ENCODE measurements around the gene DNAH7. TPM values are rescaled to one million over a fixed set of nuclear protein-coding genes. Genes with fewer than 3 reads are reported as not detected.
"Not testable (repeated sequence)": the region's sequence is repeated elsewhere in the genome, so short reads cannot be mapped to it uniquely, and the experiment has no call there.

DNAH7 gene
- total RNA-seq, 1 donor from 2014 or later, result 0.80 TPM

DNA sequence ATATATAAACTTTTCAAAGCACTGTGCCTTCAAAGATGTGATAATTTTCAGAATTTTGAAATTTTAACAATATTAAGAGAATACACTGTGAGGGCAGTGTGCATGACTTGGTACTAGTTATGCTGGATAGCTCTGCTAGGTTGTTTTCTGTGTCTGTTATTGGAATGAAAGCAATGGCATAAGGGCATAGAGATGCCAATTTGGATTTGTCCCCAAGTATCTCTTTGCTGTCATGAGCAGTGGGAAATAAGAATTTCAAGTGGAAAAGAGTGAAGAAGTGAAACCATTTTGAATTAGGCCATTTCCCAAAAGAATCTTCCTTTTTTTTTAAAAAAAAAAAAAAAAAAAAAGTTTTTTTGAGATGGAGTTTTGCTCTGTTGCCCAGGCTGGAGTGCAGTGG, 334.8 kb downstream of the DNAH7 start:
- DNase-seq (ENCODE audit: low read depth), result no peak

DNA sequence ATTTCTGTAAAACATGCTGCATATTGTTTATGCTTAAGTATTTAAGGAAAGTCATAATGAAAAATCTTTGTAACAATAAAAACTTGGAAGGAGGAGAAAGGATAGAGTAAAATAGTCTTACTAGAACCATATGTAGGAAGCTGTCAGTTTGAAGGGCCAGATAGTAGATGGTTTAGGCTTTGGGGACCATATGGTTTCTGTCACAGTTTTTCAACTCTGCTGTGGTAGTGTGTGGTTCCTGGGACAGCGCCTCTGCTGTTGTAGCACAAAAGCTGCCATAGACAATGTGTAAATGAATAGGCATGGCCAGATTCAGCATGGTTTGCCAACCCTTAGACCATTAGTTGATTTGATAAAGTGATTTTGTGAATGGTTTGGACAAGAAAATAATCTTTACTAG, 336.1 kb downstream of the DNAH7 start:
- DNase-seq (ENCODE audit: low read depth), result no peak

DNA sequence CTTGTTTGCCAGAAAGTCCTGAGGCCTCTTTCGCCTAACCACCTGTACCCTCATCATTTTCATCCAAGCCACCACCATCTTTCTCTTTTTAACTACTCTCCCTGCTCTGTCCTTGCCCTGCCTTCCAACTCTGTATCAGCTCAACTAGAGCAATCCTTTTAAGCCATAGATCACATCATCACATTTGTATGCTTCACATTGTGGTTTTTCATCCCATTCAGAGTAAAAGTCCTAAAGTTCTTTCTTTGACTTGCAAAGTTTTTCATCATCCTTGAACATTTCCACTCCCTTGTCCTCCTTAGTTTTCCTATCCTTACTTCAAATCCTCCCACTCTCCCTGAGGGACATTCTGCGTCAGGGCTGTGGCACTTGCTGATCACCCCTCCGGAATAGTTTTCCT, 337.7 kb downstream of the DNAH7 start:
- no peak for DNase-seq (ENCODE audit: low read depth)

DNA sequence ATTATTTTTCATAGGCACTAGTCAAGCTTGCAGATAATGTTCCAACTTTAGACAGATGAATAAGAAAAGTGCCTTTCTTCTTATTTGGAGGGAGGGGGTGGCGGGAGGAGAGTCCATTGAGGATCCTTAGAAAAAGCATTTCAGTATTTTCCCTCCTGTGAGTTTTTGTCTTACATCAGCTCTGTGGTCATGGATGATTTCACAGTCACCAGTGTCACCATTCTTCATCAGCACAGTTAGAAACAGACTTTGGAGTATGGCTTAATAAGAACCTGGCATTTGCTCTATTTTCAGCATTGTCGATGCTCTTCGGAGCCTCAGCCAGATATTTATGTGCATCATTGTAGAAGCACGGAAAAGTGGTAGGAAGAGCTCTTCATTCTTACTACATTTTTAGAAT, 341.5 kb downstream of the DNAH7 start:
- DNase-seq (ENCODE audit: low read depth), result no peak

DNA sequence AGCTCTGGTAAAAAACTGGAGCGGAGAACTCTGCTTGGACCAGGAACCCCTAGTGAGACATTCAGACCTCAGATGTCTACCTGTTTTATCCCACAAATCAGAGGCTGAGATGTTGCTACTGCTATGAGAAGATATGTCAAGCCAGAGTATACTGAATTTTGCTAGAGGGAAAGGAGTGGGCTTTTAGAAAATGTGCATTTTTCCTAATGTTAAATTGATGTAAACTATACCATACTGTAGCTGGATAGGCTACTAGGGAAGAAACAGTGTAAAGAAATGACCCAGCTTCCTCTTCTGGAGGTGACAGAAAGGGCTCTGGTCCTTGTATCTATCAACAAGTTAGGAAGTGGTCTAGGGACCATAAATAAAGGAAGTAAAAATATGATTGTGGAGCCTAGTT, 346.6 kb downstream of the DNAH7 start:
- no peak for DNase-seq (ENCODE audit: low read depth)

DNA sequence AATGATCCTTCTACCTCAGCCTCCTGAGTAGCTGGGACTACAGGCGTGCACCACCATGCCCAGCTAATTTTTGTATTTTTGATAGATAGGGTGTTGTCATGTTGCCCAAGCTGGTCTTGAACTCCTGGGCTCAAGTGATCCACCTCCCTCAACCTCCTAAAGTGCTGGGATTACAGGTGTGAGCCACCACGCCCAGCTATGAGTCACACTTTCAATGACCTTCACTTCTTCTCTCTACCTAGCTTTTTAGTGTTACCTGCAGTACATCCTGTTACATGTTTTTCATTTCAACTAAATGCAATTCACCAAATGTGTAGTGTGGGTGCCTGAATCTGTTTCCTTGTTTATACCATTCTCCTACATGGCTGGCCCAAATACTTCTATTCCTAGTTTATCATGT, 347.6 kb downstream of the DNAH7 start:
- DNase-seq (ENCODE audit: low read depth), result no peak

DNA sequence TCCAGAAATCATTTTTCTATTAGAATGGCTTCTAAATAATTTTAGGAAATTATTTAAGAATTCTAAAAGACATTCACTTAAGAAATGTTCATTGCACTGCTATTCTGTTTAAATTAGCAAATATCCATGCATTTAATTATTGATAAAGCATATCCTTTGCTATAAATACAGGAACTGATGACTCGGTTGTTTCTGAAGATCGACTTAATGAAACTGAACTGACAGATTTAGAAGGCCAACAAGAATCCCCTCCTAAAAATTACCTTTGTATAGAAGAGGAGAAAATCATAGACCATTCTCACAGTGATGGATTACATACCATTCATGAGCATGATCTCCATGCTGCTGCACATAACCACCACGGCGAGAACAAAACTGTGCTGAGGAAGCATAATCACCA, 352.2 kb downstream of the DNAH7 start:
- DNase-seq (ENCODE audit: low read depth), result no peak

DNA sequence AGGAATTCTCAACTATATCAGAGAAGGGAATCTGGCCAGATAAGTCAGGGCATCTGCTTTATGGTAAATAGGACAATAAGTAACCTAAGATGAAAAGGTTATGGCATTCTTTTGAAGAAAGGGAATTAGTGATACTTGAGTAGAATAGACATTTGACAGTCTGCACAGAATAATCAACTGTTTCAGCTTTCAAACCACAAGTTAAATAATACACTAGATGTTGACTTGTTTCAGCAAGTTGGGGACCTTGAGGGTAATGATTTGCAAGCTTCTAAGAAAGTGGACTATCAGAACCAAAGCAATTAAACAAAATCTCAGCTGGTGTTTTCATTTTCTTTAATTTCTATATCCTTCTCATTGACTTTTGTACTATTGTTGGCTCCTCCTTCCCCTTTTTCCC, 357.2 kb downstream of the DNAH7 start:
- no peak for DNase-seq (ENCODE audit: low read depth)

DNA sequence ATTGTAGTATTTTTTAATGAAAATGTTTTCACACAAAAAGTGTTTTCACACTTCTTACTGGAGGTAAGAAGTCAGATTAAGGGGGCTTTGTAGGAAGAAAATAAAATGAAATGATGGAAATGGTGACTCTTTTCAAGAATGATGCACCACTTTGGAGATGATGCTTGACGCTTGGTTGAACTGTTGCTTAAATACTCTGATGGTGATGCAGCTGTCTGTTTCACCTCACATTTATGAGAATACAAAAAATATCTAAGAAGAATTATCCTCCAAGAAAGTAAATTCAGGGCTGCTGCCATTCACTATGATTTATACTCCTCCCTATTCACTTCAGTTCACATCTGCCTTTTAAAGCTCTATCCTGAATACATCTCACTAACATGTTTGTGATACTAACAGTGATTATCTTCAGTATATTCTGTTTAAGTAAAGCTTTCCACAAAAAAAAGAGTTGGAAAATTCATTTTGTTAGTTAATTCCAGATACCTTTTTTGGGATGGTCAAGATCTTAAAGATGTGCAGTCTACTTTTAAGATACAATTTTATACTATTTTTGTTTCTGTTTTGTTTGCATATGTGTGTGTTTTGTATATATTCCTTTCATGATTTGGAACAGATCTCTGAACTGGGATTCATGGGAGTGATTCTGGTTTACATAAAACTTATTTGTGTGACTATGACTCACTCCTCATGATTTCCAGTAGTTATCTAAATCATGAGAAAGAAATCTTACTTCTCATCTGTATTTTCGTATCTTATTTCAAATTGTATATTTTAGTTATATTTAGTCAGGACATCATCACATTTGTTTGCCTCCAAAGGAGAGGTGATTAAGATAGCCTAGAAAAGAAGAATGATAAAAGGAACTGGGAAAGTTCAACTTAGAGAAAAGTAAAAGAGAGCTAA, 358.5 kb downstream of the DNAH7 start:
- DNase-seq (ENCODE audit: low read depth), result peak; percentile 19

DNA sequence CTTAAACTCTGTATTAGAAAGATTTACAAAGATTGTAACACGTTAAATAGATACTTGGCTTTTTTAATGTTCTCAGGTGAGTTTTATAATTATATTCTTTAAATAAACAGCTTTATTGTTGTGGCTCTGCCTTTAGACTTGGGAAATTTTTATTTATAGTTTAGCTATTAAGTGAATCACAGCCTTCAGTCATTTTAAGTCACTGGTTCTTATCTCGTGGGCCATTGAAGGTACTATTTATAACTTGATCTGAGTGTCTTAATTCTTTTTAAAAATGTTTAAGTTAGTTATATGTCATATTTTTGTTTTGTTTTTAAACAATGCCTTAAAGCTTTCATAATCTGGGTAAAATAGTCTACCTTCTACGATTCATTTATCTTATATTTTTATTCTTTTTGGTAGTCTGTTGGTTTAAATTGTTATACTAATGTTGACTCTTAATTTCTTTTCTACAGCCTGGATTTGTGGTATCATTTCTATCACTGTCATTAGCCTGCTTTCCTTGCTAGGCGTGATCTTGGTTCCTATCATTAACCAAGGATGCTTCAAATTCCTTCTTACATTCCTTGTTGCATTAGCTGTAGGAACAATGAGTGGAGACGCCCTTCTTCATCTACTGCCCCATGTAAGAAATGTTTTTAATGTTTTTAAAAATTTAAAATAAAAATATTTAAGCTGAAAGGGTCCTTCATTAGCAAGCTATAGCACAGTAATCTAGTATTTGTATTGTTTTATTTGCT, 362.3 kb downstream of the DNAH7 start:
- peak; percentile 55 for DNase-seq (ENCODE audit: low read depth)

DNA sequence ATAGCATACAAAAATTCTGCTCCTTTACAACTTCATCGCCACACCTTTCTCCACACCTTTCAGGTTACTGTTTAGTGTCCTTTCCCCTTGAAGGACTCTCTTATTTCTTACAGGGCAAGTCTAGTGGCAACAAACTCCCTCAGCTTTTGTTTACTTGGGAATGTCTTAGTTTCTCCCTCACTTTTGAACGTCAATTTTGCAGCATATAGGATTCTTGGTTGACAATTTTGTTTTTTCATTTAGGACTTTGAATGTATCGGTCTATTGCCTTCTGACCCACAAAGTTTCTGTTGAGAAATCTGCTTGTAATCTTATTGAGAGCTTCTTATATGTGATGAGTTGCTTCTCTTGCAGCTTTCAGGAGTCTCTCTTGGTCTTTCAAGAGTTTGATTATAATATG, 368.2 kb downstream of the DNAH7 start:
- no peak for DNase-seq (ENCODE audit: low read depth)

DNA sequence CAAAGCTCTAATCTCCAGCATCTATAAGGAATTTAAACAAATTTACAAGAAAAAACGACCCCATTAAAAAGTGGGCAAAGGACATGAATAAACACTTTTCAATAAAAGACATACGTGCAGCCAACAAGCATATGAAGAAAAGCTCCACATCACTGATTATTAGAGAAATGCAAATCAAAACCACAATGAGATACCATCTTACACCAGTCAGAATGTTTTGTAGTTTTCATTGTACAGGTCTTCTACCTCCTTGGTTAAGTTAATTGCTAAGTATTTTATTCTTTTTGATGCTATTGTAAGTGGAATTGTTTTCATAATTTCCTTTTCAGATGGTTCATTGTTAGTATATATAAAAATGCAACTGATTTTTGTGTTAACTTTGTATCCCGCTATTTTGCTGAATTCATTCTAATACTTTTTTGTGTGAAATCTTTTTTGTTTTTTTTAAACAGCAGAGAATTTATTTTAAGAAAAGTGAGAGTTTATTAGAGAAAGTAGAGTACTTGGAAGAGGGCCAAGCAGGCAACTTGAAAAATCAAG, 370.9 kb downstream of the DNAH7 start:
- DNase-seq (ENCODE audit: low read depth), result no peak

DNA sequence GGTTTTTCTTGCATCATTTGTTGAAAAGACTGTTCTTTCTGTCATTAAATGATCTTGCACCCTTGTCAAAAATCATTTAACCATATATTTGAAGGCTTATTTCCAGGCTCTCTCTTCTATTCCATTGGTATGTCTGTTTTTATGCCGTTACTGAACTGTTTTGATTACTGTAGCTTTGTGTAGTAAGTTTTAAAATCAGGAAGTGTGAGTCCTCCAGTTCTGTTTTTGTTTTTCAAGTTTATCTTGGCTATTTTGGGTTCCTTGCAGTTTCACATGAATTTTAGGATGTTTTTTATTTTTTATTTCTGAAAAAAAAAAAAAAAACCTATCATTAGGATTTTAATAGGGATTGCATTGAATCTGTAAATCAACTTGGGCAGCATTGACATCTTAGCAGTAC, 372.6 kb downstream of the DNAH7 start:
- no peak for DNase-seq (ENCODE audit: low read depth)

DNA sequence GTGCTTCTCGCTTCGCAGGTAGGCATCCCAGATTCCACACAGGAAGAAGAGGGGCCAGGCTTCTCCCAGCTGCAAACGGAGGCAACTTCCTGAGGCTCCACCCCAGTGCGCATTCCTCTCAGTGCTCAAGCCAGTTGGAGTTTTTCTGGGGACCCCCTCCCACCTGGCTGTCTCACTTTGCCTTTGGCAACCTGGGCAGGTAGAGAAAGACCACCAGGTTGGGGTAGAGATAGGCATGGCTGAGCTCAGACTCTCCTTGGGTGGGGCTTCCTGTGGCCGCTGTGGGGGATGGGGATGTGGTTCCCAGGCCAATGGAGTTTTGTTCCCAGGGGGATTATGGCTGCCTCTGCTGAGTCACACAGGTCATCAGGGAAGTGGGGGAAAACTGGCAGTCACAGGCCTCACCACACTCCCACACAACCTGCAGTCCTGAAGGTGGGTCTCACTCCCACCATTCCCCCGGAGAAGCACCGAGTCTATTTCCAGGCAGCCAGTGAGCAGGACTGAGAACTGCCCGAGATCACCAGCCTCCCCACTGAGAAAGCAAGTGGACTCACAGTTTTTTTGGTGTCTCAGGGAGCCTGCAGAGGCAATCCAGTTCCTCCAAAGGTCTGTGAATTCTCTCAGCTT, 373.5 kb downstream of the DNAH7 start:
- no peak for DNase-seq (ENCODE audit: low read depth)

DNA sequence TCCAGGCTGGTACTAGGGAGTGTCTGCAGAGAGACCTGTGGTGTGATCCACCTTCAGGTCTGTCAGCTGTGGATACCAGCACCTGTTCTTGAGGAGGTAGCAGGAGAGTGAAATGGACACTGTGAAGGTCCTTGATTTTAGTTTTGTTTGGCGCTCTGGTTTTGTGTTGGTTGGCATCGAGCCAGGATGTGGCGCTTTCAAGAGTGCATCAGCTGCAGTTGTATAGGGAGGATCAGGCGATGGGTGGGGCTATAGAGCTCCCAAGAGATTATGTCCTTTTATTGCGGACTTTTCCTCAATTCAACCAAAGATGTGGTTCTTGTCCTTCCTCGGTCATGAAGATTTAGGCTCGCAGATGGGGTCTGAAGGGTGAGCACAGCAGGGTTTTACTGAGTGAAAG, 374.1 kb downstream of the DNAH7 start:
- no peak for DNase-seq (ENCODE audit: low read depth)

DNA sequence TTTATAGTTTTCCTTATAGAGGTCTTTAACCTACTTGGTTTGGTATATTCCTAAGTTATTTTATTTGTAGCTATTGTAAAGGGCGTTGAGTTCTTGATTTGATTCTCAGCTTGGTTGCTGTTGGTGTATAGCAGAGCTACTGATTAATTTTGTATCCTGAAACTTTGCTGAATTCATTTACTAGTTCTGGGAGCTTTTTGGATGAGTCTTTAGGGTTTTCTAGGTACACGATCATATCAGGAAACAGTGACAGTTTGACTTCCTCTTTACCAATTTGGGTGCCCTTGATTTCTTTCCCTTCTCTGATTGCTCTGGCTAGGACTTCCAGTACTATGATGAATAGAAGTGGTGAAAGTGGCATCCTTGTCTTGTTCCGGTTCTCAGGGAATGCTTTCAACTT, 376.1 kb downstream of the DNAH7 start:
- not testable (repeated sequence) for DNase-seq (ENCODE audit: low read depth)

Other genes with a start within 250 kb of the DNAH7 start
- gene STK17B, start 102.7 kb upstream of the DNAH7 start, total RNA-seq, result 73.9 and 80.1 TPM in 2 replicates